Measurements from ENCODE around the gene SLC17A8. TPM values are rescaled to one million over a fixed set of nuclear protein-coding genes. Genes with fewer than 3 reads are reported as not detected.

Gene SLC17A8
- polyA plus RNA-seq, 1 of the 3 experiments (the other 2 are of a cell fraction): not detected

GRCh38 chr12:100346660-100347059 is 10.2 kb upstream of the SLC17A8 start:
- H3K9ac ChIP-seq: no peak overlapping the region
- H3K9me2 ChIP-seq: no peaks in the 10 kb centered on the region
- no peaks in the 10 kb centered on the region for H3K4me1 ChIP-seq (ENCODE audit: control insufficient read depth in 1 of 2, insufficient read depth in 2 of 2, low read depth in 1 of 2, low read length in 1 of 2)
- H2AFZ ChIP-seq (ENCODE audit: low read depth): no peak overlapping the region
- H3K27me3 ChIP-seq (ENCODE audit: insufficient read depth): no peaks in the 10 kb centered on the region
- CTCF ChIA-PET: interaction anchor here (0.6 to 4.1 kb wide), 4 partner anchors 12 to 530 kb away, joined by 3 to 61 read pairs (median 16); partner anchors contain the start of gene SLC17A8
- H3K4me2 ChIP-seq: no peak overlapping the region
- H3K9me3 ChIP-seq: no peaks in the 10 kb centered on the region
- 80% methylated on average over 3 of the region's 3 CpGs for WGBS (ENCODE audit: low lambda C conversion rate)
- peaks cover 0 to 5% of the 10 kb centered on the region in 2 experiments for H3K36me3 ChIP-seq (replicated peaks in 1 of 2; ENCODE audit: control insufficient read depth in 1 of 2, insufficient read depth in 2 of 2, low read length in 1 of 2)
- H3K4me3 ChIP-seq (ENCODE audit: low read depth in 2 of 2, low read length in 1 of 2): no peak overlapping the region
- H3K79me2 ChIP-seq (ENCODE audit: insufficient read depth): no peaks in the 10 kb centered on the region
- no peaks in the 10 kb centered on the region for H4K20me1 ChIP-seq (ENCODE audit: insufficient read depth)
- DNase-seq: no peak
- H3F3A ChIP-seq (replicated peaks; ENCODE audit: insufficient read depth): no peaks in the 10 kb centered on the region
- no peak for TF ChIP-seq TAF1 (IDR thresholded peaks at IDR 0.05; ENCODE audit: borderline replicate concordance, low read depth, low read length)
- no peak for TF ChIP-seq ZBTB33 (IDR thresholded peaks at IDR 0.05; ENCODE audit: borderline replicate concordance, low read depth)
- no peak for TF ChIP-seq NRF1 (IDR thresholded peaks at IDR 0.05; ENCODE audit: low read depth, low read length)
- no peak for TF ChIP-seq EP300 (IDR thresholded peaks at IDR 0.05; ENCODE audit: borderline replicate concordance in 1 of 2, low read depth in 1 of 2, low read length in 1 of 2)
- TF ChIP-seq PBX3 (IDR thresholded peaks at IDR 0.05): no peak
- no peak for TF ChIP-seq FOXJ3 (CRISPR knock-in tag; IDR thresholded peaks at IDR 0.05)
- TF ChIP-seq NFIC (IDR thresholded peaks at IDR 0.05; ENCODE audit: borderline replicate concordance): no peak
- no peak for TF ChIP-seq IRF3 (IDR thresholded peaks at IDR 0.05; ENCODE audit: low read depth, low read length)
- no peak for TF ChIP-seq GATA2 (CRISPR knock-in tag; IDR thresholded peaks at IDR 0.05)
- no peak for TF ChIP-seq TEAD4 (IDR thresholded peaks at IDR 0.05; ENCODE audit: borderline replicate concordance, insufficient read depth)
- TF ChIP-seq MEF2A (IDR thresholded peaks at IDR 0.05; ENCODE audit: borderline replicate concordance, low read depth): no peak
- no peak overlapping the region for H3K27ac ChIP-seq (ENCODE audit: low read depth in 2 of 2, low read length in 1 of 2)
- POLR2A ChIA-PET: no interaction called here

- no peaks in the 10 kb centered on the region for H3K4me1 ChIP-seq (ENCODE audit: control insufficient read depth in 1 of 2, insufficient read depth in 2 of 2, low read depth in 1 of 2, low read length in 1 of 2)
- ChIA-PET POLR2A (no interaction called here), CTCF (interaction anchor here (0.5 to 4.1 kb wide), 45 partner anchors 10 to 1289 kb away, joined by 3 to 61 read pairs (median 3); partner anchors contain the start of genes ACTR6, GAS2L3 and SLC17A8)
- no peak overlapping the region for H3K4me3 ChIP-seq (ENCODE audit: low read depth in 2 of 2, low read length in 1 of 2)
- no peak overlapping the region for H3K9ac ChIP-seq
- no peaks in the 10 kb centered on the region for H4K20me1 ChIP-seq (ENCODE audit: insufficient read depth)
- no peaks in the 10 kb centered on the region for H3K79me2 ChIP-seq (ENCODE audit: insufficient read depth)
- no peak overlapping the region for H2AFZ ChIP-seq (ENCODE audit: low read depth)
- no peaks in the 10 kb centered on the region for H3F3A ChIP-seq (replicated peaks; ENCODE audit: insufficient read depth)
- no peaks in the 10 kb centered on the region for H3K9me2 ChIP-seq
- H3K36me3 ChIP-seq (replicated peaks in 1 of 2; ENCODE audit: control insufficient read depth in 1 of 2, insufficient read depth in 2 of 2, low read length in 1 of 2): no peaks in the 10 kb centered on the region
- 74% methylated on average over 7 of the region's 7 CpGs for whole genome bisulfite sequencing (ENCODE audit: low lambda C conversion rate)
- TF ChIP-seq RAD21 (IDR thresholded peaks at IDR 0.05; ENCODE audit: low read length): peak; percentile 82
- TF ChIP-seq SMC3 (IDR thresholded peaks at IDR 0.05; ENCODE audit: low read depth, low read length): peak; percentile 61
- TF ChIP-seq POLR2AphosphoS5 (IDR thresholded peaks at IDR 0.05; ENCODE audit: low read depth, low read length): no peak
- peak; percentile 69 for TF ChIP-seq CTCF (IDR thresholded peaks at IDR 0.05)
- no peaks in the 10 kb centered on the region for H3K9me3 ChIP-seq
- peak; percentile 55 for DNase-seq
- no peaks in the 10 kb centered on the region for H3K27me3 ChIP-seq (ENCODE audit: insufficient read depth)
- no peak overlapping the region for H3K27ac ChIP-seq (ENCODE audit: low read depth in 2 of 2, low read length in 1 of 2)
- H3K4me2 ChIP-seq: no peak overlapping the region
These were observed 8.0 kb upstream of the SLC17A8 start for GRCh38 chr12:100348657-100349454.
